Measurements from ENCODE around the gene ADAMTS5.

The ADAMTS5 gene

DNA sequence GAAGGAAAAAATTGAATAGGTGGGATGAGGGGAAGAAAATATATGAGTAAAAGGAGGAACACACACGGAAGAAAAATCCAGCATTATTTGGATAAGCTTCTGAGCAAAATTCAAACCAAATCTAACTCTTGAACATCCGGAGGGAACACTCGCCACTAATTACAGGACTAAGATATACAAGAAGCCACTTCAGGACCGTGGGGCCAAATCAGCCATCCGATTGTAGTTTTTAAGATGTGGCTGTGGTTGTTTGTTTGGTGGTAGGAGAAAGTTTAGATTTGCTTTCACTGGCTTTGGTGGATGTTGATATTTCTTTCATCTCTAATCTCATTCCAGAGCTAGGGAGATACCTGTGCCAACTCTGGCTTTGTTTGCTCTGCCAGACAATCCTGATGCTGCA lies 78.0 kb downstream of the ADAMTS5 start:
- Histone ChIP-seq H2AFZ (ENCODE audit: low read depth, low read length) (no peak overlapping the region), H3K79me2 (ENCODE audit: insufficient read depth, low read length) (no peaks in the 10 kb centered on the region), H3K9ac (ENCODE audit: low read depth, low read length) (no peak overlapping the region), H3K4me1 (ENCODE audit: insufficient read depth, low read length) (no peaks in the 10 kb centered on the region), H3K4me3 (ENCODE audit: low read depth in 1 of 2, low read length in 2 of 2) (no peak overlapping the region), H3K36me3 (ENCODE audit: insufficient read depth, low read length) (no peaks in the 10 kb centered on the region), H3K27ac (ENCODE audit: low read length) (no peak overlapping the region), H3K9me3 (ENCODE audit: insufficient read depth, low read length, severe bottlenecking) (no peaks in the 10 kb centered on the region), H3K27me3 (ENCODE audit: insufficient read depth, low read length, poor library complexity) (no peaks in the 10 kb centered on the region), H3K4me2 (ENCODE audit: insufficient read depth, low read length) (no peak overlapping the region), H4K20me1 (ENCODE audit: insufficient read depth, low read length) (no peaks in the 10 kb centered on the region)
- TF ChIP-seq, protein P1, sequence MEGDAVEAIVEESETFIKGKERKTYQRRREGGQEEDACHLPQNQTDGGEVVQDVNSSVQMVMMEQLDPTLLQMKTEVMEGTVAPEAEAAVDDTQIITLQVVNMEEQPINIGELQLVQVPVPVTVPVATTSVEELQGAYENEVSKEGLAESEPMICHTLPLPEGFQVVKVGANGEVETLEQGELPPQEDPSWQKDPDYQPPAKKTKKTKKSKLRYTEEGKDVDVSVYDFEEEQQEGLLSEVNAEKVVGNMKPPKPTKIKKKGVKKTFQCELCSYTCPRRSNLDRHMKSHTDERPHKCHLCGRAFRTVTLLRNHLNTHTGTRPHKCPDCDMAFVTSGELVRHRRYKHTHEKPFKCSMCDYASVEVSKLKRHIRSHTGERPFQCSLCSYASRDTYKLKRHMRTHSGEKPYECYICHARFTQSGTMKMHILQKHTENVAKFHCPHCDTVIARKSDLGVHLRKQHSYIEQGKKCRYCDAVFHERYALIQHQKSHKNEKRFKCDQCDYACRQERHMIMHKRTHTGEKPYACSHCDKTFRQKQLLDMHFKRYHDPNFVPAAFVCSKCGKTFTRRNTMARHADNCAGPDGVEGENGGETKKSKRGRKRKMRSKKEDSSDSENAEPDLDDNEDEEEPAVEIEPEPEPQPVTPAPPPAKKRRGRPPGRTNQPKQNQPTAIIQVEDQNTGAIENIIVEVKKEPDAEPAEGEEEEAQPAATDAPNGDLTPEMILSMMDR (IDR thresholded peaks at IDR 0.05; ENCODE audit: borderline replicate concordance, extremely low read depth, low read length, poor library complexity, severe bottlenecking), result no peak
- TF ChIP-seq EZH2 (IDR thresholded peaks at IDR 0.05; ENCODE audit: borderline replicate concordance, low read depth, low read length, severe bottlenecking), result no peak
- DNase-seq, result no peak
- ATAC-seq (ENCODE audit: insufficient read depth, low read depth), result no peak

DNA sequence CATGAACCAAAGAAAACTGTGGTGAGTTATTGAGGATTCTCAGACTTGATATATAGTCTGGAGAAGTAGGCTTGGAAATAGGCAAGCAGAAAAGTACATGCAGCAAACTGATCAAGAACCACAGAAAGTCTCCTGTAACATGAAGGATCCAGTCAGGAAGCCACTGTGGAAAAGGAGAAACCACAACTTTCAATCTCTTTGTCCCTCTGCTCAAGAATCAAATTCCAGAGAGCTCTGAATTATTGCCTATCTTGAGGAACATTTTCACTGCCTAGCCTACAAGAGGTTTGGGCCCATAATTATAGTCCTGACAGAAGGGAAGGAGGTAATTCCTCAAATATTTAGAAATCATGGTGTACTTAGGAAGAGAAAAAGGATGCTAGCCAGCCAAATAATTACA lies 78.6 kb downstream of the ADAMTS5 start:
- H3K27ac ChIP-seq (ENCODE audit: low read length), result no peak overlapping the region
- H3K4me2 ChIP-seq (ENCODE audit: insufficient read depth, low read length), result no peak overlapping the region
- no peaks in the 10 kb centered on the region for H3K9me3 ChIP-seq (ENCODE audit: insufficient read depth, low read length, severe bottlenecking)
- H4K20me1 ChIP-seq (ENCODE audit: insufficient read depth, low read length), result no peaks in the 10 kb centered on the region
- DNase-seq, result no peak
- ATAC-seq (ENCODE audit: insufficient read depth, low read depth), result no peak
- no peaks in the 10 kb centered on the region for H3K79me2 ChIP-seq (ENCODE audit: insufficient read depth, low read length)
- H3K9ac ChIP-seq (ENCODE audit: low read depth, low read length), result no peak overlapping the region
- H3K27me3 ChIP-seq (ENCODE audit: insufficient read depth, low read length, poor library complexity), result no peaks in the 10 kb centered on the region
- no peak for TF ChIP-seq EZH2 (IDR thresholded peaks at IDR 0.05; ENCODE audit: borderline replicate concordance, low read depth, low read length, severe bottlenecking)
- TF ChIP-seq, protein P1 (IDR thresholded peaks at IDR 0.05; ENCODE audit: borderline replicate concordance, extremely low read depth, low read length, poor library complexity, severe bottlenecking), result no peak
- no peaks in the 10 kb centered on the region for H3K4me1 ChIP-seq (ENCODE audit: insufficient read depth, low read length)
- no peak overlapping the region for H3K4me3 ChIP-seq (ENCODE audit: low read depth in 1 of 2, low read length in 2 of 2)
- no peaks in the 10 kb centered on the region for H3K36me3 ChIP-seq (ENCODE audit: insufficient read depth, low read length)
- H2AFZ ChIP-seq (ENCODE audit: low read depth, low read length), result no peak overlapping the region

DNA sequence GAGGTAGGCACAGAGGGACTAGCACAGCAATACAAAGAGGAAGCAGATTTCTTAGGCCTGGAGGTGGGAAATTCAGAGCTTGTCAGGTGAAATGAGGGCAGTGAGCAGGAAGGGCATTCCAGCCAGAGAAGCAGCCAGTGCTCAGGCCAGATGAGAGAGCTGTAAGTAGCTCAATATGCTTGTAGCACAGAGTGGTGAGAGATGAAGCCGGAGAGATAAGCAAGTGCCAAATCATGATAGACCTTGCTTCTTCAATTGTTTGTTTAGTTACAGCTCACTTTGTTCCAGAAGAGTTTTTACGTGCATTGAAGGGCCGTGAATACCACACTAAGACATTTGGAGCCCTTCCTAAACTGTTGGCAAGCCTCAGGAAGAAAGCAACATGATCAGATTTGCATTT lies 79.6 kb downstream of the ADAMTS5 start:
- Histone ChIP-seq H3K9me3 (ENCODE audit: insufficient read depth, low read length, severe bottlenecking) (no peaks in the 10 kb centered on the region), H3K4me3 (ENCODE audit: low read depth in 1 of 2, low read length in 2 of 2) (no peak overlapping the region), H3K27ac (ENCODE audit: low read length) (no peak overlapping the region), H3K27me3 (ENCODE audit: insufficient read depth, low read length, poor library complexity) (no peaks in the 10 kb centered on the region), H3K79me2 (ENCODE audit: insufficient read depth, low read length) (no peaks in the 10 kb centered on the region), H2AFZ (ENCODE audit: low read depth, low read length) (no peak overlapping the region), H3K36me3 (ENCODE audit: insufficient read depth, low read length) (no peaks in the 10 kb centered on the region), H4K20me1 (ENCODE audit: insufficient read depth, low read length) (no peaks in the 10 kb centered on the region), H3K4me1 (ENCODE audit: insufficient read depth, low read length) (no peaks in the 10 kb centered on the region), H3K4me2 (ENCODE audit: insufficient read depth, low read length) (no peak overlapping the region), H3K9ac (ENCODE audit: low read depth, low read length) (no peak overlapping the region)
- TF ChIP-seq EZH2 (IDR thresholded peaks at IDR 0.05; ENCODE audit: borderline replicate concordance, low read depth, low read length, severe bottlenecking), result no peak
- TF ChIP-seq, protein P1 (IDR thresholded peaks at IDR 0.05; ENCODE audit: borderline replicate concordance, extremely low read depth, low read length, poor library complexity, severe bottlenecking), result no peak
- ATAC-seq (ENCODE audit: insufficient read depth, low read depth), result no peak
- no peak for DNase-seq

DNA sequence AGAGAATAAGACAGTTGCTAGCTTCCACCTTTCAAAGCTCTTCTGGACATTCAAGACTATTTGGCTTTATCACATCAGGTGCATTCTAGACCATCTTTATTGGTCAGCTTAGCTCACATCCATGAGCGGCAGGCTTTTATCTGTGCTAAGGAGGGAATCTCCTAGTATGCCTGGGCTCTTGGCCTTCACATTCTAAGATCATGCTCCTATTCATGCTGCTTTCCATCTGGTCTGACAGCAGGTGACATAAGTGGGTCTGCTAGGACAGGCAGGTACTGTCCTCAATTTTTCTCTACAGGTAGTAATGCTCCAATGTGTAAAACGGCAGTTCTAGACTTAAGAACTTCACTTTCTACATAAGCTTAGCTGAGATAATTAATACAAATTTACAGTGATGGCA lies 82.5 kb downstream of the ADAMTS5 start:
- Histone ChIP-seq H3K27ac (ENCODE audit: low read length) (no peak overlapping the region), H3K27me3 (ENCODE audit: insufficient read depth, low read length, poor library complexity) (no peaks in the 10 kb centered on the region), H3K4me3 (ENCODE audit: low read depth in 1 of 2, low read length in 2 of 2) (no peak overlapping the region), H3K79me2 (ENCODE audit: insufficient read depth, low read length) (no peaks in the 10 kb centered on the region), H3K4me2 (ENCODE audit: insufficient read depth, low read length) (no peak overlapping the region), H3K4me1 (ENCODE audit: insufficient read depth, low read length) (no peaks in the 10 kb centered on the region), H3K36me3 (ENCODE audit: insufficient read depth, low read length) (no peaks in the 10 kb centered on the region), H4K20me1 (ENCODE audit: insufficient read depth, low read length) (no peaks in the 10 kb centered on the region), H3K9me3 (ENCODE audit: insufficient read depth, low read length, severe bottlenecking) (no peaks in the 10 kb centered on the region), H2AFZ (ENCODE audit: low read depth, low read length) (no peak overlapping the region), H3K9ac (ENCODE audit: low read depth, low read length) (no peak overlapping the region)
- no peak for DNase-seq
- no peak for TF ChIP-seq EZH2 (IDR thresholded peaks at IDR 0.05; ENCODE audit: borderline replicate concordance, low read depth, low read length, severe bottlenecking)
- TF ChIP-seq, protein P1 (IDR thresholded peaks at IDR 0.05; ENCODE audit: borderline replicate concordance, extremely low read depth, low read length, poor library complexity, severe bottlenecking), result no peak
- ATAC-seq (ENCODE audit: insufficient read depth, low read depth), result no peak

All from DND-41 (cell line).